ENCODE measurements around the gene BBS9.

Gene BBS9

DNA sequence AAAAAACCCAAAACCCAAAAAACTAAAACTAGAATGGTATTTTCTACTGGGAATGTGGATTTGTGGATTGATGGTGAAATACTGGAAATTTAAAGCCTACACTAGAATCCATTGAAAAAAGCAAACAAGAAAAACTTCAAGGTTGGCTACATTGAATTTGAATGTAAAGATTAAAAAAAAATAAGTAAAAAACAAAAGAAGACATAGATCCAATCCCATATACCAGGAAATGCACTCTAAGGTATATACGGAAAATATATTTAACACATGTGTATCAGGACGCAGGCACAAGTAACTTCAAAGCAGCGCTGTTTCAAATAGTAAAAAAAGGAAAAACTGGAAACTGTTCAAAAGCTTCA, 754 bp upstream of the BBS9 start:
- DNase-seq: no peak

DNA sequence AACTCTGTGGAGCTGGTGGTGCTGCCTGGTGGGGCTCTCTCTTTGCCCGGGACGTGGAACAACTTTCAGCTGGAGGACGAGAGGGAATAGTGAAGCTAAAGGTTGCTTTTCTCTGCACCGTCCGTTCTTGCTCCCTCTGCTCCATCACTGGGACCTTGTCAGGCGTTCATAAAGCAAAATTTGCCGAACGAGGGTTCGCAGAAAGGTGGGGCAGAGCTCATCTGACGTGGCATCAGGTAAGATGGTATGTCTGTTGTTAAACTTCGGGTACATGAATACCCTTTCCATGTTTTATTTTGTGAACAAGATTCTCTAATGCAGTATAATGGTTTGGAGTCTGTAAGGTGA, 416 bp downstream of the BBS9 start:
- DNase-seq: peak in 1 of 2 experiments; percentile 49

DNA sequence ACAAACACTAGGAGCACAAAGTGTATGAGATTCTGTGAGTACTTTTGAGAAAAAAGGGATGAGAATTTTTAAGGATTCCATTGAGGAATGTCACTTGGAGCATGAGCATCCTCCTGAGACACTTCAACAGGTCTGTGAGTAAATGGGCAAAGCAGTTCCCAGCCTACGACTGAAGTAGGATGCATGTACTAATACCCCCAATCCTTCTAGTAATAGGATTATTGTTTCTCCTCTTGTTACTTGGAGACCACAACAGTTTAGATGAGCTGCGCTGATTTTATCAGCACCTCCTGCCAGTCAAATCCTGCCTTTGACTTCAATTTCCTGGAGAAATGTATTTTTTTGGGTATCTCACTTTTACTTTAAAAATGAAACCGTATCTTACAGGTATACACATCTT, 820 bp downstream of the BBS9 start:
- DNase-seq: peak in 1 of 2 experiments; percentile 4

DNA sequence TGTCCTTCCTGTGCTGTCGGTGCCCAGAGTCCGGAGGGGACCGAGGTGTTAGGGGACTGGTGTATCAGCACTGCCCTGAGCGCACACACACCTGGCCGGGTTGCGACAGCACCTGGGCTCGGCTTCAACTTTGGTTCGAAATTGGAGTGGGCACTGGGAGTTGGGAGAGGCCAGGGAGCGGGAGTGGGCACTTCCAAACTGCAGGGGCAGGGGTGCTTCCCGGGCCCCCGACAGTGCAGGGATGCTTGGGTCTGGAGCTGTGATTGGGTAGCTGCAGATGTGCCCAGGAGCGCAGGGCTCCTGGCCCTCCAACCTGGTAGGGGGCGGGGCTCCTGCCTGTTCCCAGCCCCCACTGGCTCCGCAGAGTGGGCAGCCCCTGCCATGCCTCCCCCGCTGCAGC, 7.7 kb downstream of the BBS9 start:
- DNase-seq: no peak

DNA sequence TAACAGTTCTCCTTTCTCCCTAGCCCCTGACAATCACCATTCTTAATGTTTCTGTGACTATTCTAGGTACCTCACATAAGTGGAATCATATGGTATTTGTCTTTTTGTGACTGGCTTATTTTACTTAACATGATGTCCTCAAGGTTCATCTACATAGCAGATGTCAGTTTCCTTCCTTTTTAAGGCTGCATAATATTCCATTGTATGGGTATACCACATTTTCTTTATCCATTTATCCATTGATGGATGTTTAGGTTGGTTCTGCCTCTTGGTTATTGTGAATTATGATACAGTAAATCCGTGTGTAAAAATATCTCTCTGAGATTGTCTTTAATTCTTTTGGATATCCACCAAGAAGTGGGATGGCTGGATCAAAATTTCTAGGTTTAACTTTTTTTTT, 13.2 kb downstream of the BBS9 start:
- no peak for DNase-seq

DNA sequence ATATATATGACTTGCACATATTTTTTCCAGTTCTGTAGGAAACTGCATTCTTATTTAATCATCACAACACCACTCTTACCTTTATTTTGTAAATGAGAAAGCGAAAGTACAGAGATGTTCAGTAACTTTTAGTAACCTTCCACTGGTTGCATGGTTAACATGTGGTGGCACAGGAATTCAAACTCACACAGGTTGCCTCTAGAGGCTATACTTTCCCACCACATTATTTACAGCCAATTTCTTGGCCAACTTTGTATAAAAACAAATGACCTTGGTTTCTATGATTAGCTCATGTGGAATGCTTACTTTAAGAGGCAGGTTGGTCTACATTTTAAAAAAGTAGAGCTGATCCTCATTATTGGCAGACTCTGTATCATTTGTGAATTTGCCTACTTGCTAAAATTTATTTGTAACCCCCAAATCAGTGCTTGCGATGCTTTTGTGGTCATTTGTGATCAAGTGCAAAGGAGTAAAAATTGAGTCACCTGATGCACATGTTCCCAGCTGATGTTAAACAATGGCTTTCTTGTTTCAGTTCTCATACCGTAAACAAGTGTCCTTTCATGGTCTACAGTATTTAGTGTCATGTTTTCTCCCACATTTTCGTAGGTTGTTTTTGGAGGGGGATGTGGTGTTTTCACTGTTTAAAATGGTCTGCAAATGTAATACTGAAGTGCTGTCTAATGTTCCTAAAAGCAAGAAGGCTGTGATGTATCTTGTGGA, 14.8 kb downstream of the BBS9 start:
- DNase-seq: no peak

DNA sequence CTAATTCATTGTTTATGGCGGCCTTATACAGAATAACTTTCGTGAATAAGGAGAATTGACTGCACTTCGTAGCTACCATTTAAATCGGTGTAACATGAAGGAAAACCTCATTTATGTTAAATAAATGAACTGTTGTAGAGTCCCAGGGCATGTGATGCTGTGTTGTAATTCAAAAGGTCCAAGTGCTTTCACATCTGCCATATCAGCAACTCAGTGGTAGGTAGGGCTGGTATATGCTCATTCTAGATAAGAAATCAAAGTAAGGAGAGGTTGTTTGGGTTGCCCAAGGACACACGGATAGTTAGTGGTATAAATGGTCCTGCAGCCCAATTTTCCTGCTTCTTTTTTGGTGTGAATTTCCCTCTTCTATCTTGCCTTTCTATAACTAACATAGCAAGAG, 15.8 kb downstream of the BBS9 start:
- no peak for DNase-seq

DNA sequence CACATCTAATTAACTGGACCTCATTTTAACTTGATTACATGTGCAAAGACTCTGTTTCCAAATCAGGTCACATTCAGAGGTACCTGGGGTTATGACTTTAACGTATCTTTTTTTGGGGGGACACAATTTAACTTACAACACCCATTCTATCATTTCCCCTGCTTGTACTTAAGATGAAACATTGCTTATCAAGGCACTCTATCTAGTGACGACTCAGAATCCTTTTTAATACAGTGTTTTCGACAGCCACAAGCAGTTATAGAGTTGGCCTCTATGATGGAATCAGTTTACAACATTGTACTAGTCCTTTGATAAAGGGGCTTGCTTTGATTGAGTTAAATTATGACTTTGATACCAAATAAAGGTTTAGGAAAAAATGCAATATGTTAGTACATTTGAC, 22.7 kb downstream of the BBS9 start:
- no peak for DNase-seq

DNA sequence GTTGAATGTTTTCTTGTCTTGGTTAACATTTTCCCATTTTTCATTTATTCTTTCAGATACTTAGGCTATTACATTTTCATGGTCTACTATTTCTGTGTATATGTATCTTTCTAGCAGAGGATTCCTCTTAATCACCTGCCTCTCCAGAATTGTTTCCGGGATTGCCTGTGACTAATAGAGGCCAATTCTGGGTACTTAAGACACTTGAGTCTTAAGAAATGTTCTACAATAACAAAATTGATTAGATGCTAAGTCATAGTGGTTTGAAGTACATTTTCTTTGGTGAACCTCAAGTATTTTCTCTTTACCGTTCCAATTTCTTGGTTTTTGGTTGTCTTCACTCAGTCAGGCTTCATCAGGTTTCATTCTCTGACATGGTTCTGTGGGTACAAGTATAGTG, 26.4 kb downstream of the BBS9 start:
- no peak for DNase-seq

DNA sequence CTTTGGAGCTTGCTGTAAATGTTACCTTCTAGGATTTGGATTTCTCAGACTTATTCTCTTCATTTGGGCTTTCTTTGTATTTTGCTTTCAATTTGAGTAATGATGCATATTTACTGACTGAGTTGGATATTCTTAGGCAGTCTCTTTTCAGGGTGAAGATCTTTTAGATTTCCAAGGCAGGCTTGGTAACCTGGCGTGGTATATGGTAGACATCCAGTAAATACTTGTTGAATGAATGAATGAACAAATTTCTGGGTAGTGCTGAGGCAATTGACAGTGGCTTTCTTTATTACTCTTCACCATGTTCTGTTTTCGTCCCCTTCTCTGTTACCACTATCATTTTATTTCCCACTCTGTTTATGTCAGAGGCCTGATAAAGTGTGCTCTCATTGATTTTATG, 27.1 kb downstream of the BBS9 start:
- DNase-seq: no peak

DNA sequence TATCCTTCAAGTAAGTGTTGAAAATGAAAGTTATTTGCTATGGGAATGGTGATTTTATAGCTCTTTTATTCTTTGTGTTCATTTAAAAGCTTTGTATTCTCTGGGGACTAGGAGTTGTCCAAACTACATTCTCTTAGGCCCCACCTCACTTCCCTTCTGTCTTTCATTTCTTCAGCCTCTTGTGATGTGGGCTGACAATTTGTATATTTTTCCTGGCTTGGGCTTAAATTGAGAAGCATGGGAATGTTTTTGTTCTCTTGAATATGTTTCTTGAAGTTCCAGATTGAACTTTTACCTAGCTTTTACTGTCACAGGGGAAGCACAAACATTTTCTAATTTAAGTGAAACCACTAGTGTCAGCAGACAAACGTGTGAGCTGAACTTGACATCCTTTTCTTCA, 27.9 kb downstream of the BBS9 start:
- DNase-seq: no peak

DNA sequence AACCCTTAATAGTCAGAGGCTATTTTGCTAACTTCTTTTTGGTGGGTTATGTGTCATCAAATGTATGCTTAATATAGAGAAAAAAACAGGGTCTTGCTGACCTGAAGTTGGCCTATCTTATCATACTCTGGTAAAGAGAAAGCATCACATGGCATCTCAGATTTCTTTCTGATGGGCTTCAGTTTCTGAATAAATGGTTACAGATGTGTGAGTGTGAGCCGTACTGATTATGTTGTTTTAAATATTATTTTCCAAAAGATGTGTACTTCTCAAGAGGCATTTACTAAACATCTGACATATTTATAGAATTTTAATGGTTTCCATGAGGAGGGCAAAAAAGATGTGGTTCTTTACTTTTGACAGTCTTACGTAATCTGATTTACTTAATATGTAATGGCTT, 28.4 kb downstream of the BBS9 start:
- DNase-seq: no peak

DNA sequence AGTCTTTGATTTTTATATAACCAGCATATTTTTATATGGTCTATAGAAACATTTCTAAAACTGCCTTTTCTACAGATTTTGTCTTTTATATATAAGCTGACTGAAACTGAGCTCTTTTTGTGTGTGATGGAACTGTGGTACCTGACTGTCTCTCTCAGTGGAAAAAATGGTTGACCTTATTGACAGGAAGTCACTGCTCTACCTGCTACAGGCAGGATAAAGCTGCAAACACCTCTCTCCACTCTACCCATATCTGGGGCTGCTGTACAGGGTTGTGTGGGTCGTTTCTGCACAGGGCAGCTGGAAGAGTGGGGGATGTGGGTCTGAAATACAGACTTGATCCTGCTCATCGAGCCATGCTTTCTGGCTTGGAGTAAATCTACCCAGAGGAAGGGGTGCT, 48.5 kb downstream of the BBS9 start:
- no peak for DNase-seq

DNA sequence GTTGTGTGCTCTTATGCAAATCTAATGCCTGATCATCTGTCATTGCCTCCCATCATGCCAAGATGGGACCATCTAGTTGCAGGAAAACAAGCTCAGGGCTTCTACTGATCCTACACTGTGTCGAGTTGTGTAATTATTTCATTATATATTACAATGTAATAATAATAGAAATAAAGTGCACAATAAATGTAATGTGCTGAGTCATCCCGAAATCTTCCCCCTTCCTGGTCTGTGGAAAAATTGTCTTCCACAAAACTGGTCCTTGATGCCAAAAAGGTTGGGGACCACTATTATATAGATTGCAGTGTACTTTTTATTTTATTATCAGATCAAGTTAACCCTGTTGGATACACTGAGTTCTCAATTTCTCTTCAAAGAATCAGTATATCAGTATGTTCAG, 50.2 kb downstream of the BBS9 start:
- no peak for DNase-seq

DNA sequence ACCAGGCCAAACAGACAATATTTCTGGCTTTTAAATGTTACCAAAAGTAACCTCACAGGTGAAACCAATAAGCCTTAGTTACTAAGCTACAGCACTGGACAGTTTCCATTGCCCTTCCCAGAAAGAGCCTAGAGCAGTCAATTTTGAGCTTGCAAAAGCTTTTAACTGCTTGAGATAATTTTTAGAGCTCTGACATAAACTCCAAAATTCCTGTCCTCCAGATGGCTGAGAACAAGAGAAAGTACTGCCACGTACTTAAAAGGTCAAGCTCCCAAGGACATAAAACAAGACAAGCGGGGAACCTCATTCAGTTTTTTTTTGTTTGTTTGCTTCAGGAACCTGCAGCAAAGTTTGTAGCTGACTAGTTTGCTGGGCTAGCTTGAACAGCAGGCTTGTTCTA, 54.1 kb downstream of the BBS9 start:
- DNase-seq: no peak

DNA sequence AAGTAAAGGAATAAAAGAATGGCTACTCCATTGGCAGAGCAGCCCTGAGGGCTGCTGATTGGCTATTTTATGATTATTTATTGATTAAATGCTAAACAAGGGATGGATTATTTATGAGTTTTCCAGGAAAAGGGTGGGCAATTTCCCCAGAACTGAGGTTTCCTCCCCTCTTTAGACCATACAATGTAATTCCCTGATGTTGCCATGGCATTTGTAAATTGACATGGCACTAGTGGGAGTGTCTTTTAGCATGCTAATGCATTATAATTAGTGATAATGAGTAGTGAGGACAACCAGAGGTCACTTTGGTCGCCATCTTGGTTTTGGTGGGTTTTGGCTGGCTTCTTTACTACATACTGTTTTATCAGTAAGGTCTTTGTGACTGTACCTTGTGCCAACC, 55.5 kb downstream of the BBS9 start:
- DNase-seq: no peak

DNA sequence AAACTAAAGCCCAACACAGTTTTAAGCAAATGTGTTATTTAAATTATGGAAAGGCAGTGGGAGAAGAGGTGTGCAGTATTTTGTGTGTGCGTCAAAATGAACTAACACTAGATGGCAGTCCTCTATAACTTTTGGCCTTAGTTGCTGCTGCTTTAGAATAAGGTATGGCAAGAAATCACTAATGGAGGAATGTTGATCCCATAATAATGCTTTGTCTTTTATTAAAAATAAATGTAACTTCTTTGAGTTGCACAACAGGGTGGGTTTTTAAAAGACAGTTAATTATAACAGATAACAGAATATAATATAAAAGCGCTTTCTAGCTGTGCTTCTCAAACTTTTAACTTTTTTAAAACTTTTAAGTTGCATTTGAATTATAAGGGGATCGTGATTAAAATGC, 56.4 kb downstream of the BBS9 start:
- peak; percentile 62 to 71 for DNase-seq

DNA sequence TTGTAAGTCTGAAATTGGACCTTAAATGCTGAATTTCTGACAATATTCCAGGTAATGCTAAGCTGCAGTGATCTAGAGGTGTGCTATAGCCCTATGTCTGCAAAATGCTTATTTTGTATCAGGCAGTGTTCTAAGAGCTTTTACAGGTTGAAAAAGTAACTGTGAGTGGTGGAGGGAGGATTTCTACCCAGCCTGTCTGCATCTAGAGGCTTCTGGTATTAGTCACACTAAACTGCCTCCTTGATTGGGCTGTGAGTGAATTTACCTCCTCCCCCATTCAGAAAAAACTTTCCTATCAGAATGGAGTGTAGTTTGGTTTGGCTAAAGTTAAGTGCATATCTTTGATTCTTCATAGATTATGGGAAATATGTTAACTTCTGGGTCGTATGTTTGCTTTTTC, 56.8 kb downstream of the BBS9 start:
- DNase-seq: no peak

DNA sequence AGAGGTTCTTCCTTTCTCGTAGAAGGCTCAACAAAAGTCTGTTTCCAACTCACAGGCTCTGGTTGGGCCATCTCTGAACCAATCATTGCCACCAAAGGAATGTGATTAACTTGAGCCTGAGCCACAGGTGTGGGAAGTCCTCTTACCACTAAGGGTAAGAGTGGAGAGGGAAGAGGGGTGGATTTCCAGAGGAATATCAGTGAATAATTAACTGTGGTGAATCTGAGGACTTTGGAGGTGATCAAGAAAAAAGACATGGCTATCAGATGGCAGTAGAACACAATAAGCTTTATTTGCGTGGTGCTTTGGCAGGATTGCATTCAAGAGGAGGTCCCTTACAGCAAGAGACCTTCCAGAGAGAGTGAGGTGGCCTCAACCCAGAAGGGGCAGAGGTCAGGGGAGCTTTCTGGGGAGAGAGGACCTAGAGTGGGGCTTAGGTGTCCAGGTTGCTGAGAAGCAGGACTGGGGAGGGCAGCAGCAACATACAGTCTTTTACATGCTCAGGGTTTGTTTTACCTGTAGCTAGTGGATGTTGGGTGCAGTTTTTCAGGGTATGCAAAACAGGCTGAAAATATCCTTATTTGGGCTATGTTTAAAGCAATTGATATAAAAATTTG, 61.4 kb downstream of the BBS9 start:
- no peak for DNase-seq

DNA sequence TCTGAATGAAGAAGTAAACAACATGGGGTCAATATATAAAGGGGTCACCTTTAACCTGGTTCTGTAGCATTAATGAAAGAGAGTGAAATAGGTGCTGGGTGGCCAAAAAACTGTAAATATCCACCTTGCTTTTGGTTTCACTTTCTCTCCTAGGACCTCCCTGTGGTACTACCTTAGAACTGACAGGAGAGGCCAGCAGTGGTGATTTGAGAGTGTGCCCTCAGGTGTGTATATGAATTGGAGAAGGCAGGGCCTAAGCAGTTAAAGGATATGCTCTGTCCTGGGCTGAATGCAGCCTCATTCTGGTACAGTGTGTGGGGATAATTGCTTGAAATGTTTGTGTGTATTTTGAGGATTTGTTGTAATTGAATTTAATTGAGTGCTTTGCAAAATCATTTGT, 62.0 kb downstream of the BBS9 start:
- DNase-seq: peak in 1 of 2 experiments; percentile 18

DNA sequence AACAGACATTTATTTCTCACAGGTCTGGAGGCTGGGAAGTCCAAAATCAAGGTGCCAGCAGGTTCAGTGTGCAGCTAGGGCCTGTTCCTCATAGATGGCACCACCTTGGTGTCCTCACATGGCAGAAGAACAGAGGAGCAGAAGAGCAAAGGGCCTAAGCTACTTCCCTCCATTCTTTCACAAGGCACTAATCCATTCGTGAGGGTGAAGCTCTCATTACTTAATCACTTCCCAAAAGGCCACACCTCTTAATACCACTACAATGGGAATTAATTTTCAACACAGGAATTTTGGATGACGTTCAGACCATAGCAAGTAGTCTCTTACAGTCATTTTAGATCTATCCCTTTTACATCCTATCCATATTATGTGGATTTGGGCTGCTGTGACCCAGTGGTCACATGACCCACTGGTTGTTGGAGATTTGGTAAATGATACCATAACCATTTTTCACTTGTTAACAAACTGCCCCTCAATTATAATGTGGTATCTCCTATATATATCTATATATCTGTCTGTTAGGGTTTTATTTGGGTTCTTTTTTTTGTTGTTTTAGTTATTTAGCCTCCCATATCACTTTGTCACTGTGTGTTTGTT, 63.4 kb downstream of the BBS9 start:
- DNase-seq: no peak

DNA sequence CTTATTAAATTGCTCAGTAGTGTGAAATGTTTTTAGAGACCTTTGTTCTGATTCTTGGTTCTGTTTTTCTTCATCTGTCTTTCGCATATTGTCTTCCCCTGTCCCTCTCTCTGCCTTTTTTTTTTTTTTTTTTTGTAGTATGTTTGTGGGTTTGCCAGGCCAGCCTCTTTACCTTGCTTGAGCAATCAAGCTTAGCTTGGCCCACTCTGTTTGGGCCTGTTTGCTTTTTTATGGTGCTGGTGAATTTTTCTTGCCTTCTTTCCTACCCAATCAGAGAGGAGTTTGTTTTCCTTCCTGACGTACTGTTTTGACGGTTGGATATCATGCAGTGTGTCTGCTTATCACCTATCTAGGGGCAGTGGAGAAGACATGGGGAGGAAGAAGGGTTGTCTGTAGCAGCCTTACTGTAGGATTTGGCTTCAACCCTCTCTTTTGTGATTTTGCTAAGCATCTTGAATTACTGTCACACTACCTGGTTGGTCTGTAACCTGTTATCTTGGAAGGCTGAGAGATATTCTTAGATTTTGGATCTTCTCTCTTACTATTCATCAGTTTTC, 64.0 kb downstream of the BBS9 start:
- DNase-seq: no peak

DNA sequence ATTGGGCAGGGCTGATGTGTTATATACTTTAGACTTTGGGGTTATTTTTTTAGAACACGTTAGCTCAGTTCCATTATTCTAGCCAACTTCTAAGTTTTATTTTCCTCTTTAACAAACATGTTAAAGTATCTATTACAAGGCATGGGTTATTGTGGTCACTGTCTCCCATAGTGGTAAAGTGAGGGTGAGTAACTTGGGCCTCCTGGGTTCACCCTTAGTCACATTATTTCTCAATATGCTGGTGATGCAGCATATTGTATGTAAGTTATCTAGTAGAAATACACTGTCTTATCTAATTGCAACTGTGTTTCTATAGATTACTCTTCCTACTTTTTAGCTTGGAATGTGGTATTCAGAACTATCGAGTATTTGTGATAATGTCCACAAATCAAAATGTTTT, 65.9 kb downstream of the BBS9 start:
- DNase-seq: no peak

DNA sequence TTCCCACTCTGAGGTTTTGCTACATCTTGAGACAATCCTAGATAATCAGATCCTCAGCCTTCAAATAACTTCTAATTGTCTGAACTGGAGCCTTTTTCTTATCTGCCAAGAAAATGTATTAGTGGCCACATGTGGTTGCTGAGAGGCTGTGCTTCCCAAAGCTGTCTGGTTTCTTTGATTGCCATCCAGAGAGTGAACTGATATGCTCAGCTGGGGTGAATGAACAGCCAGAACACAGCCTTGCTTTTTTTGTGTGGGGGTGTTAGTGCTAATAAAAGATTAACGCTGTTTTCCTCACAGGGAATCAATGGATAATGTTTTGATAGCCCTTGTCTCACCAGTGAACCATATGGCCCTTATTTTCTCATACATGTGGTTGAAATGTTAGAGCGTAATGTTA, 66.9 kb downstream of the BBS9 start:
- DNase-seq: no peak

DNA sequence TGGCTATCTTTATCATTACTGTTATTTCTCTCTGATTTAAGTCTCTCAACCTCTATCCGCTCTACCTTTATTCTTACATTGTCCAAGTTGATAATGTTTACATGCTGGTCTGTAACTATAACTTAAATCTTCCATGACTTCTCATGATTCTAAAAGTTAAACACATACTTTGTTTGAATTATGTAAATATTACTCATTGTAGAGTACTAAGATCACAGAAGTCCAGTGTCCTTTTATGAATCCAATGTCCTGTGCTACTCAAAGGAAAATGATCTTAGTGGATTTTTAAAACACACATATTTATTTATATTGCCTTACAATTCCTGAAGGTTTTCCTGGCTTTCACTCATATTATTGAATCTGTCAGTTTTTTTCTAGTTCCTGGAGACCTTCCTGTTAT, 70.9 kb downstream of the BBS9 start:
- DNase-seq: no peak

Data from NCI-H526 (cell line).